Measurements from ENCODE around the gene C1orf210. TPM values are rescaled to one million over a fixed set of nuclear protein-coding genes. Genes with fewer than 3 reads are reported as not detected.

C1orf210 gene
- total and polyA plus RNA-seq, 8 donors = 4.3 to 34.4 (median 14.3) TPM; not detected in 1

GRCh38 chr1:43272161-43272560 lies 13.2 kb downstream of the C1orf210 start:
- peak in 1 of 2 donors; percentile 20 for DNase-seq
- intact Hi-C loops (cut with DNase I; ENCODE audit: low total_unique reads) = no loop called here
- Histone ChIP-seq H3K27me3 (peaks cover 0 to 28% (median 10%) of the 10 kb centered on the region in 3 donors), H3K4me1 (peaks cover 11 to 46% (median 44%) of the 10 kb centered on the region in 4 donors), H3K36me3 (no peaks in the 10 kb centered on the region), H3K27ac (peak overlapping the region in 1 of 5 donors; percentile 83), H3K9me3 (no peaks in the 10 kb centered on the region), H3K4me3 (no peak overlapping the region)
- WGBS, 5 donors = 67 to 82% (median 76%) methylated on average over 8 to 9 of the region's 9 CpGs
- no peak for TF ChIP-seq EP300 (IDR thresholded peaks at IDR 0.05)
- no peak for TF ChIP-seq CTCF (IDR thresholded peaks at IDR 0.05)
- TF ChIP-seq POLR2A (IDR thresholded peaks at IDR 0.05) = no peak
- TF ChIP-seq POLR2AphosphoS5 (IDR thresholded peaks at IDR 0.05) = no peak

GRCh38 chr1:43271186-43272118 lies 13.9 kb downstream of the C1orf210 start:
- Histone ChIP-seq H3K27me3 (peaks cover 0 to 28% (median 10%) of the 10 kb centered on the region in 3 donors), H3K4me3 (peak overlapping the region; percentile 27 to 45 (median 38)), H3K9me3 (no peaks in the 10 kb centered on the region), H3K4me1 (peaks cover 7 to 47% (median 39%) of the 10 kb centered on the region in 4 donors), H3K27ac (peak overlapping the region; percentile 79 to 86 (median 81)), H3K36me3 (no peaks in the 10 kb centered on the region)
- intact Hi-C loops (cut with DNase I; ENCODE audit: low total_unique reads) = no loop called here
- 46 to 61% (median 53%) methylated on average over 12 of the region's 12 CpGs for WGBS, 5 donors
- TF ChIP-seq POLR2A (IDR thresholded peaks at IDR 0.05) (no peak), POLR2AphosphoS5 (IDR thresholded peaks at IDR 0.05) (no peak), EP300 (IDR thresholded peaks at IDR 0.05) (no peak), CTCF (IDR thresholded peaks at IDR 0.05) (no peak)
- DNase-seq = peak in 1 of 2 donors; percentile 25

GRCh38 chr1:43270421-43271095 lies 14.8 kb downstream of the C1orf210 start:
- peak overlapping the region; percentile 27 to 45 (median 38) for H3K4me3 ChIP-seq
- peak in 1 of 4 donors; percentile 23 for TF ChIP-seq POLR2A (IDR thresholded peaks at IDR 0.05)
- peak in 2 of 3 donors; percentile 81 to 90 for TF ChIP-seq POLR2AphosphoS5 (IDR thresholded peaks at IDR 0.05)
- TF ChIP-seq EP300 (IDR thresholded peaks at IDR 0.05) = no peak
- peaks cover 0 to 28% (median 10%) of the 10 kb centered on the region in 3 donors for H3K27me3 ChIP-seq
- H3K4me1 ChIP-seq = peaks cover 7 to 47% (median 35%) of the 10 kb centered on the region in 4 donors
- H3K36me3 ChIP-seq = no peaks in the 10 kb centered on the region
- H3K27ac ChIP-seq = peak overlapping the region; percentile 79 to 86 (median 81)
- no peaks in the 10 kb centered on the region for H3K9me3 ChIP-seq
- peak; percentile 93 to 94 for DNase-seq
- intact Hi-C loops (cut with DNase I; ENCODE audit: low total_unique reads) = no loop called here
- WGBS, 5 donors = 3 to 7% (median 5%) methylated on average over 14 to 29 of the region's 29 CpGs

- peak in 1 of 2 donors; percentile 59 for DNase-seq
These were observed 15.6 kb downstream of the C1orf210 start, which contains the start of gene TMEM125 for GRCh38 chr1:43269627-43270375. Gene TMEM125 (plus strand): TSS chr1:43269983. CDS start chr1:43272723, 2,740 bp downstream.

More at GRCh38 chr1:43269627-43270375, 15.6 kb downstream of the C1orf210 start, which contains the start of gene TMEM125:
- no peaks in the 10 kb centered on the region for H3K9me3 ChIP-seq
- TF ChIP-seq CTCF (IDR thresholded peaks at IDR 0.05) (no peak), POLR2A (IDR thresholded peaks at IDR 0.05) (no peak), EP300 (IDR thresholded peaks at IDR 0.05) (no peak), POLR2AphosphoS5 (IDR thresholded peaks at IDR 0.05) (no peak)
- peak within 1 kb of the TSS; percentile 27 to 45 (median 38) for H3K4me3 ChIP-seq
- 53 to 68% (median 65%) methylated on average over 7 of the region's 7 CpGs for WGBS, 5 donors
- H3K36me3 ChIP-seq = no peaks in the 10 kb centered on the region
- H3K4me1 ChIP-seq = peaks cover 7 to 52% (median 32%) of the 10 kb centered on the region in 4 donors
- intact Hi-C loops (cut with DNase I; ENCODE audit: low total_unique reads) = no loop called here
- H3K27ac ChIP-seq = peak within 1 kb of the TSS; percentile 79 to 86 (median 81)
- peaks cover 0 to 28% (median 10%) of the 10 kb centered on the region in 3 donors for H3K27me3 ChIP-seq

All from stomach (tissue), 9 donors.